Dedifferentiated amniotic fluid mesenchymal stem cell (primary cell): ENCODE measurements around the gene MAML3.

ENCODE experiments used
- DNase-seq: peaks from one replicate; pipeline ENCODE4 v3.0.0-alpha.2; 2016; ENCODE audit errors: extremely low spot score

The MAML3 gene

DNA sequence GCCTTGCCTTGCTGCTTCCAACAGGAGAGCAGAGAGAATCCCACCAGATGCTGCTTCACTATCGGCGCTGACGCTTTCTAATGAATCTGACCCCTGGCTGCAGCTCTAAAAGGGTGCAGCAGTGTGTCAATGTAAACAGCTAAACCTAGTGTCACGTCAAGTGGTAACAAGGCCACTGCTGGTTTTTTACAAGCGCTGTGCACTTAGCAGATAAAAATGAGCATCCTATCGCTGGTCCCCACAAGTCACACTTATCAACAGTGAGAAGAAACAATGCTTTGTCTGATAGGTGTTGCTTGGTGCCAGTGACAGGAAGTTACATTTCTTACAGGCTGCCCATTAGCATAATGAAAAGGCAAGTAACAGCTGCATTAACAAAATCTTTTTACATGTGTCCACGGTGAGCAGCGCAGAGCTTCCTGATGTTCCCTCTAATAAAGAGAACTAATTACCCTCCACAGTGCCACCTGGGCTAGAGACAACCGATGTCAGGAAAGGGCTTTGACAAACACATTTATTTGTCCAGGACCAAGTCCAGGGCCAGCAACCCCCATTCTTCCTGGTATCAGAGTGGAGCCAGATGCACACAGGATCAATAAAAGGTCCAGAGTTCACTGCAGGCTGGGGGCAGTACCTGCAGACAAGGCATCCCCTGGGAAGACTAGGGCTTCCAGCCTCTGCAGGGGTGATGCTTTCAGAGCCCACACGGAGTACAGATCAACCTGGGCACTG is 312.4 kb downstream of the MAML3 start:
- no peak for DNase-seq

DNA sequence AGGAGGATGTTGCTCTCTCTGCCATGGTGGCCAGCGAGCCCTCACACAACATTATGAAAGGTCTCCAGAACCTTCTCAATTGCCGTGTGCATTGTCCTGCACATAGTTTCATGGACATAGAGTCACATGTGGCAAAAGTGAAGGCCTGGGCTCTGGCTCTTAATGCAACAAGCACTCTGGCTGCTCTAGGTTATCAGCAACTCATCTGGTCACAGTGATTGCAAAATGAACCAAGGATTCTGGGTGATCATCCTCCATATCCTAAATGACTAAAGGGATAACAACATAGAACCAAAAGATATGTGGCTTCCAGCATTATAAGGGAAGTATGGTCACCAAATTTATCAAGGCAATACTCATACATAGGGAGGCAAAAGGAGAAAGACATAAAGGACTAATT is 313.2 kb downstream of the MAML3 start:
- no peak for DNase-seq

DNA sequence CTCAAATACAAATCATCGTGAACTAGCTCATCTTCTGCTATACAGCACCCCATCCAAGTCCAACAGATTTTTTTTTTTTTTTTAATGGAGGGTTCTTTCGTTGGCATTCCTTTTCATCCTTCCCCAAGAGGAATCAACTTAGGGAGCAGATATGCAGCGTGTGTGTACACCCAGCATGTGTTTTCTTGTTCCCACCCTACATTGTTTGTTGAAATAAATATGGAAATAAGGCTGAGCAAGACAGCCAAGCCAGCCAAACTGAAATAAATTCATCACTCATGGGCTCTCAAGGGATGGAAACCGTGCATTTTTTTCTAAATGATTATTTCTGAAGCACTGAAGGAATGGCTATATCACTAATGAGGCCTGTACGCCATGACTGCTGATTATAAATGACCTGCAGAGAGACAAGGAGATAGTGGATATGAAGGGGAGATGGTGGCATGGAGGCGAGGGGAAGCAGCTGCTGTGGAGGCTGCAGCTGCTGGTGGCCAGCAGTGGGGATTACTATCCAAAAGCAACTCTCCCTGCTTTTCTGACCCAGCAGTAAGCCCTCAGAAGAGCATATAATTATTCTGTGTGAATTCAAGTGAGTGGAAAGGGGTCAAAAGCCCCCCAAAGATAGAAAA is 314.5 kb downstream of the MAML3 start:
- DNase-seq, result no peak

DNA sequence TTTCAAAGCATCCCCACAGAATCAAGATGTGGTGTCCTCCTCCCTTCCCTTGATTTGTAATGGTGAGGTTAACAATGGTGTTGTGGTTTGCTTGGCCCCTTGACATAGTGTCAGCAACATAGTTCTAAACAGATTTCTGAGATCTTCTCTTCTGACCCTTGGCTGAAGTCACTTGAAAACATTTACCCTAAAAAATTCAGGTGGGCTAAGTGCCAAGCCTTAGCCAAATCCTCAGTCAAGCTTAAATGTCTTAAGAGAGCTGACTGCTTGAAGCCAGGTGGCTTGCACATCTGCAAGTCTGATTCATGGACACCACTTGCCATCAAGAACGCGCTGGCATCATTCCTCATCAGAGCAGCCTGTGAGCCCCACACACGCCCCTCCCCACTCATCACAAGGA is 315.2 kb downstream of the MAML3 start:
- no peak for DNase-seq

DNA sequence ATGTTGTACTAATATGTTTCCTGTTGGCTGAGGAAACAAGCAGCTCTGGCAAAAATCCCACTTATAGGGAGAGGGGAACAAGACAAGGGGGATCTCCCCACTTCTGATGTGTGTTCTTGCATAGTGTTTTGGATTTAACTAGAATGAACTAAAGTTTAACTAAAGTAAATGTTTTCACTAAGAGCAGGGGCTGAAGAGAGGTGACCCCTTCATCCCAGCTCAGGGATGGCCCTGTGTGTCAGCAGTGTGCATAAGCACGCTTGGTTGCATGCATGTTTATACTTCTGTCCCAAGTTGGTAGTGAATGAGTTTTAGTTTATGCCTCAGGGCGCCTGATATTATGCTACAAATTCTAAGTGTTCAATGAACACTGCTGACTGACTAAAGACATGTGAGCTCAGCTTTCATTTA is 319.0 kb downstream of the MAML3 start:
- DNase-seq, result no peak

DNA sequence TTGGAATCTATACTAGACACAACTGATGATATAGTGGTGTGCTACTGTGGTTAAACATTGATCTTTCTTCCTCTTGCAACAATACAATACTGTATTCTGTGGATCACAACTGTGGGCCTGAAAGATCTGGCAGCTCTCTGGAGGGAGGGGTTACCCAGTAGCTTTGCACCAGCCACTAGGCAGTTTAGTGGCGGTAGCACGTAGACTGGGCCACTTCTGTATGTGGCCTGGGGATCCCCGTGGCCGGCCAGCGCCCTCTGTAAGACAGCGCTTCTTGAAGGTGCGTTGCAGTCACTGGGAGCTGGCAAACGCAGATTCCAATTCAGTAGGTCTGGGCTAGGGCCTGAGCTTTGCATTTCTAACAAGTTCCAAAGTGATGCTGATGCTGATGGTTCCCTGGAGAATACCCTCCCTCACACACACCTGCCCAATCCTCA is 319.7 kb downstream of the MAML3 start:
- no peak for DNase-seq

DNA sequence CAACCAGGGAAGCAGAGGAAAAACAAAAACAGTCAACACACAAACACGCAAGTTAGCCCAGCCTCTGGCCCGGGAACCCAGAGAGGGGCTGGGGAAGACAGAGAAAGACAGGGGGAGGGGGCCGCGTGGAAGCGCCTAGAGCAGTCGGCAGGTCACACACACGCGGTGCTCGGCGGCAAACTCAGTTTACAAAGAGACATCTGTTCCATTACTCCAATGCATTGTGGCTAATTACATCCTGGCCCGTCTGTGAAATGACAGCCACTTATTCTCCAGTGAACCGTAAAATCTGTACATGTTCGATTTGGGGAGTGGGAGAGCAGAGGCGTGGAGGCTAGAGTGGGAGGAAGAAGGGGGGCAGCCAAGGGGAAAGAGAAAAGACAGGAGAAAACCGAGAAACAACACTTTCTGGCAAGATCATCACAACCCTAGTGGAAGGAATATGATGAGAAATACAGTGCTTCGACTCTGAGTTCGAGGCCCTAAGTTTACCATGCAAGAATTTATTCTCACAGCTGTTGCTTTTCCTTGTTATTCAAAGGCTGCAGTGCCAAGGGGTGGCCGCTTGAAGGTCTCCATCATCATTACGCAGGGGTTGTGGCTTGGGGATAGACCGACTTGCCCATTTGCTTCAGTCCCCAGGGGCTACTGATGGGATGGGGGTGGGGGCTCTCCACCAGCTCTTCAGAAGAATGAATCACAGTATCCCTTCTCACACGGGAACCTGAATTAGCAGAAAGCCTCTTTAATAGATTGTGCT is 320.7 kb downstream of the MAML3 start:
- DNase-seq, result no peak

DNA sequence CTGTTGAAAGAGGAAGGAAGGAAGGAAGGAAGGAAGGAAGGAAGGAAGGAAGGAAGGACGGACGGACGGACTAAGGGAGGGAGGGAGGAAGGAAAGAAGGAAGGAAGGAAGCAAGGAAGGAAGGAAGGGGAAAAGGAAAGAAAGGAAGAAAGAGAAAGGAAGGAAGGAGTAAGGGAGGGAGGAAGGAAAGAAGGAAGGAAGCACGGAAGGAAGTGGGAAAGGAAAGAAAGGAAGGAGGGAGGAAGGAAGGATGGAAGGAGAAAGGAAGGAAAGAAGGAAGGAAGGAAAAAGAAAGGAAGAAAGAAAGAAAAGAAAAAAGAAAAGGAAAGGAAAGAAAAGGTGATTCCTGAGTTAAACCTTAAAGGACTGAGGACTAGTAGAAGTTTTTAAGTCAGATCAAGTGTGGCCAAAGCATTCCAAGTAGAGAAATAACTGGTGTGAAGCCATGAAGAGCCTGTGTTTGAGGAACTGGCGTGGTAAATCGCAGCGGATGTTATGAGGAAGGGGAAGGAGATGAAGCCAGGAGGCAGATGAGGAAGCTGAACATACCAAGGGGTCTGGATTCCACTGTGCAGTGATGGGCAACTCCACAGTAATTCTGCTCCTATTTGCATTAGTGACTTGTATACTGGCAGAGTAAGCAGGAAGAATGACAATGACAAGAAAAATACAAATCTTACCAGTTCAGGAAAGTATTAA is 324.9 kb downstream of the MAML3 start:
- no peak for DNase-seq

DNA sequence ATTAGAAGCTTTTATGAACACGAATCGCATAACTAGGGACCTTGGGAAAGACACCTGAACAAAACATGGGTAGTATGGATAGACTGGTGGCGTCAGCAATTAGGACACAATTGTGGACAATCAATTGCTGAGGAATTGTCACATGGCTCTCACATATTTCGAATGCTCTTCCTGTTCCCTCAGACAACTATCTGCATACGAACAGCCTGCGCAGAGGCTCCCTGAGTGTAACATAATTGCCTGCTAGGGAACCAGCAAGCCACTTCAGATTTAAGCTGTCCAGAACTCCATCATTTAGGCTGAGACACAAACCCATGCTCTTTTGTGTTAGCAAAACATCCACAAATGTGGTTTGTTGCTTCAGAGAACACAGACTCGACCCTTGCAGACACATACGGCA is 327.6 kb downstream of the MAML3 start:
- DNase-seq, result no peak

DNA sequence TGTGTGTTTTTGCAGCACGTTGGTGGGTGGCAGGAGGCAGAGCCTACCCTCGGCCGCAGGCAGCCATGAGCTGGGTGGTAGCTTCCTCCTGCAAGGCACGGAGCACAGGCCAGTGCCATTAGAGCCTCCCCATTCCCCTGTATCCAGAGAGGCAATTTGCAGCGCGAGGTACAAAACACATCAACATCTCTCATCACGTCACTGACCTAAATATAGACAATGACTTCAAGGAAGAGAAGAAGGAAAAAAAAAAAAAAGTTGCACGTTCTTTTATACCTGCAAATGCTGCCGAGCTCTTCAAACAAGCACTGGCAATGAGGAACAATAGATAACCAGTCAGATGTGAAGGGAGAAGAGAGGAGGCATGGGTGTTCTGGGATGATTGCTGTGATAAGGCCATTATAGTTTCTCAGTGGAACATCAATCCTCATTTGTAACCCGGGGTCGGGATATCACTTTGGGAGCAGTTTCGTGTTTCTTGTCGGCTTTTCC is 328.4 kb downstream of the MAML3 start:
- DNase-seq, result no peak

DNA sequence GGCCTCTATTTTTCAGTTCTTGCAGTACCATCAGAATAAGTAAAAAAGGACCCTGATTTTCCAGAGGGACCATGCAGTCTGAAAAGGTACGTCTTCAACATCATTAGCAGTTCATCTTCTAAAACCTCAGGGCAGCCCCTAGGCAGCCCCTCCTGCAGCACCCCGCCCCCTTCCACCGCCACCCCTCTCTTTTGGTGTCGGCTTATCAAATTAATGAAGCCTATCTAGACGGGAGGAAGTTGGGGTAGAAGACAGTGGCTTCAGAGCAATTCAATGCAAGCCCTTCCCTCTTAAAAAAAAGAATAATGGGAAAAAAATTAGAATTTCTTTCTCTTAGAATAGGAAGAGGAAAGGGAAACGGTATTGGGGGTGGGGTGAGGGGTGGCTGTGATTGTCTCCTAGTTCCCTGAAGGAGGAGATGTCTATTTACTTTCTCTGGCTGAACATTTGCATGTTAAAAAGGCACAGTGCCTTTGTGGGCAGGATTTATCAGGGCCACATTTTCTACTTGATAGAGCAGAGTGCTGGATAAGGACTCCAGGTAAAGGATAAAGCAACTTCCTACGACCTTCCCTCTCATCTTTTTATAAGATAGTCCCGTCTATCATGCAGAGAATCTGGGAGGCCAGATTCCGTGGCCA is 329.0 kb downstream of the MAML3 start:
- DNase-seq, result no peak

DNA sequence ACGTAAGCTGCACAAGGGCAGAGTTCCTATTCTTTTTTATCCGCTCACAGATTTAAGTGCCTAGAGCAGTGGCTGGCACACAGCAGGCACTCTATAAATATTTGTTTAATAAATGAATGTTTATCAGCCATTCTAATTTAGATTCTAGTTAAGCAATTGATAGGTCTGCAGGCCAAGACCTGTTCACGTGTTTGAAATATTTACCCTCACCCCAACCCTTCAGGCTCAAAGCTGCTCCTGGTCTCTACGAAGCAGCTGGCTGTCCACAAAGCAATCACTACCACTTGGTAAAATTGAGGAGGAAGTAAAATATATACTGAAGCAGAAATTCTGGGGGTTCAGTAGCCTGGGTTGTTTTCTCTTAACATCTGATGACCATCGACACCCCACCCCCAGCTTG is 330.2 kb downstream of the MAML3 start:
- DNase-seq, result no peak

DNA sequence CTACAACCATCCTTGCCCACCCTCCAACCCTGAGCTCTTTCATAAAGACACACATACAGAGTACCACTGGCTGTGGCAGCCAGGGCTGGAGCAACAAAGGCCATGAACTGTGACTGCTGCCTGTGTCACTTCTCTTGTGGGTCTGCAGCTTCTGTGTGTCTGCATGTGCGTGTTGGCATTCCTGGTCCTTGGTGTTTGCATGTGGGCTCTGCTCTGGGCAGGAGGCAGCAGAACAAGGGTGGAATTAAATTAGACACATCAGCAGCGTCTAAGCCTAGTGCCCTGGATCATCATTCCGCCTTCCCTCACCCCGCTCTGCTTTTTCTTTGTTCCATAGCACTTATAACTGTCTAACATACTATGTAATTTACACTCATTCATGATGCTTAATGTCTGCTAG is 330.6 kb downstream of the MAML3 start:
- no peak for DNase-seq

DNA sequence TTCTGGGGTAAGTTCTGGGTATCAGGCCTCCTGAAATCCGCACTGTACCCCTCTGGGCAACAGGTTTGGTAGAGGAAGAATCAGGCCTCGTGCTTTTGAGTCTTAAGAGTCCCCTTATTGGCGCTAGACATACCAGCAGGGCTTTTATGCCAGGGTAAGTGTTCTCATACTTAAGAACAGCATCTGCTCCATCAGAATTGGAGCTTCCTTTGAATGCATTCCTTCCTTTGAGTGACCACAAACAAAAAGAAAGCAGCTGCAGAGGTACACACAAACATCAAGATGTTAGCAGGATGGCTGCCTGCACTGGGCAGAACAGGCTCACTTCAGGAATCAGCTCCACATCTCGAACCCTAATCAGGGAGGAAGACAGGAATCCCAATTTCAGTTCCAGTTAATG is 331.6 kb downstream of the MAML3 start:
- DNase-seq, result no peak

DNA sequence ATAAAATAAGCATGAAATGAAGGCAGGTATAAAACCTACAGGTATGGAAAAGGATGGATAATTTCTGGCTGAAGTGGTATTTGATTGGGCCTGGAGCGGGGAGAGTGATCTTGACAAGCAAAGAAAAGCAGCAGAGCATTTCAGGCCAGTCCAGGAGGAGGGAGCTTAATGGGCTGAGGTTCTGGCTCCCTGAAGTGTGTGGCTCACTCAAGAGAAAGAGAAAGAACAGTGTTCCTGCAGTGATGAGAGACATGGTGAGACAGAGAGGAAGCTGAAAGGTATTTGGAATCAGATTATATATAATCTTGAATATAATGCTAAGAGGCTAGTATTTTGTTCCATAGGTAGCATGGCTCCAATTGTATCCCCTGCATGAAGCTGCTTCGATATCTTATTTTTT is 334.9 kb downstream of the MAML3 start:
- no peak for DNase-seq

DNA sequence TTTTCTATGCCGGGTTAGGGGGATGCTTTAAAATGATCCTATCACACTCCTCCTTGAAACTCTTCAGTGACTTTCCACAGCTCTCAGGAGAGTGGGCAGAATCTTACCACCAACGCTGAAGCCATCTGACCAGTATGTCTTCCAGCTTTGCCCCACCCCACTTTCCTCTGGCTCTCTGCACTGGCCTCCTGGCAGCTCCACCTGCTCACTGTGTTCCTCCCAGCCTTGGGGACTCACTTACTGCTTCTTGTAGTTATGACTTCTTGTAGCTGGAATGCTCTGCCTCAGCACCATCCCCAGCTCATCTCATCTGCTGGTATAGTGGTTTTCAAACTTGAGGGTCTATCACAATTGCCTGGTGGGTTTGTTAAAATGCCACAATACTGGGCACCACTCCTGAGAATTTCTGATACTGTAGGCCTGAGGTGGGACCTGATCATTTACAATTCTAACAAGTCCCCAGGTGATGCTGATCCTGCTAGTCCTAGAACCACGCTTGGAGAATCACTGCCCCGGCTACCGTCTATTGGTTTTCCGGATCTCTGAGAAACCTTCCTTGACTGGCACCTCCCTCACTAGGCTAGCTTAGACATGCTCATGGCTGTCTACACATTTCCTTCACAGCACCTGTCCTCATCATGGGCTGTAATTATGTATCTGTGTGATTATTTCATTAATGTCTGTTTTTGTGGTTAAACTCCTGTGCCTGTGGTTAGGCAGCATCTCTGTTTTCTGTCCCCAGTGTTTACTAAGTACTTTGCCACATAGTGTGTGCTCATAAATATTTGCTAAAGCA is 336.1 kb downstream of the MAML3 start:
- DNase-seq, result no peak

DNA sequence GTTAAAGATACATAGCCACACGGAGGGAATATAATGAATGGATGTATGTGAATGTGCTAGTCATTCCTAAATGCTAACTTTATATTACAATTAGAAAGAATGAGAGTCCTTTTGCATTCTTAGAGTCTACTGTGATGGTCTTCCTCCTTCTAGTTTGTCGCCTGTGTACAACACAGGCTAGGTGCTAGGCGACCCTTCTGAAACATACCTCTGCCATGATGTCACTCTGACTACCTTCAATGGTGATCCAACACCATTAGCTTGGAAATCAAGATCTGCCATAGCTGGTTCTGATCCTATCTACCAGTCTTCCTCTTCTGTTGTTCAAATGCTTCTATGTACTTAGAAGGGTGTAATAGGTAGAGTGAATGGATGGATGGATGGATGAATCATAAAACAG is 337.1 kb downstream of the MAML3 start:
- DNase-seq, result no peak

DNA sequence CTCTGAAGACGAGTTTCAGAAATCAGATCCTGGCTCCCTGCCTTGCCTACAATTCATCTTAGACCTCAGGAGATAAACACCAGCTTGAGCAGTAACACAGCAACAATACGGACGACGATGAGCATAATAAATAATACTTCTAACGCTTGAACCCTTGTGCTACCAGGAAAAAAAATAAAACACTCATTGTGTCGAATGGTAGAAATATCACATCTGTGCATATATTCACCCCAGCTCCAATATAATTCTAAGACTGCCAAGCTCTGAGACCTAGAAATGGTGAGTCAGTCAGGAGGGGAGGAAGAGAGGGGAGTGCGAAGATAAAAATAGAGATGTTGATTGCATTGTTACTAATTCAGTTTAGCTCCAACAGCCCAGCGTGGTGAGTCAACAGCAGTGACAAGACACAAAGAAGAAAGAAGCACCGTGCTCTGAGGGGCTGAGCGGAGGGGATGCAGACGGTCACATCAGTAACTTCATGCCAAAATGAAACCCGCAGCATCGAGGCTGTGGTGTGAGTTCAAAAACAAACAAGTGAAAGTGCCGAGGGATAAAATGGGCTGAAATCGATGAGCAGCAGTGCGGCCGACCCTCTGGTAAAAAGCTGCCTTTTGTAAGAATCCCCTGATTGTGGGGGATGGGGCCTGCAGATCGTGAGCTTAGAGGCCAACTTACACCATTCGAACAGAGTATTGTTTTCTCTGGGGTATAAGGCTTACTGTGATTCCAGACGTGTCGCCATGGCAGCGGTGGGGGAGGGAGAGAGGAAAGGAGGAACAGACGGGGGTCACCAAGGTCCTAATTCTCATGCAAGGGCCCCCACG is 338.0 kb downstream of the MAML3 start:
- DNase-seq, result peak; percentile 45

DNA sequence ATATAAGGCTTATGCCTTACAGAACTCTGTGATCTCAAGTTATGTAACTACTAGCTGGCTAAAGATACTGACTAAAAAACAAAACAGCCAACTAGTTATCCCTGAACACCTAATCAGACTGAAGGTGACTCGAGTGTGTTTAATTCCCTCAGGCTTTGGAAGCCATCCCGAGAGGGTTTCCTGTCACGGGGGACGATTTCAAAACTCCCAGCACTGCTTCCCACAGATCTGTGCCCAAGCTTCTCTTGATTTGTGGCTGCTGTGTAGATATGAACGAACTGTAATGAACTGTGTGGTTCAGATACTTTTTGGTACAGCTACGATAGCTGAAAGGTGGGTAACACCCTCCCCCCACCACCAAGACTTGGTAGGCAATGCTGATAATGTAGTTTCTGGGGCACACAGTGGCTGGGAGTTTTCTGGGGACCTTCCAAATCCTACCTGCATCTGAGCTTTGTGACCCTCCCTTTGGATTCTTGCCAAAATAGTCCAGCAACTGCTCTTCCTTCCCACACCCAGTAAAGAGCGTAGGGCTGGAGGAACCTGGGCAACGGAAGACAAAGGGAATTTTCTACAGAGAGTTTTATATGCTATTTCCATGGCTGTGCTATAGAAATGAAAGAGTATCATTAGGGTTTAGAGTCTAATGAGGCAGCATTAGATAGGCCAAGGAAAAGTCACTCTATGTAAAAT is 339.5 kb downstream of the MAML3 start:
- DNase-seq, result no peak
